H1 (cell line): ENCODE results near the gene AHI1. TPM values are rescaled to one million over a fixed set of nuclear protein-coding genes. Genes with fewer than 3 reads are reported as not detected.

Source experiments
- CTCF ChIA-PET: fragments of 300-600 bp; sonication (Branson Sonifier 250); formaldehyde crosslinking; loops from one replicate; lab custom pipeline; 2021; ENCODE audit not compliant: partially characterized antibody; lab: Charles Lee
- POLR2A ChIA-PET: fragments of 300-600 bp; sonication (Branson Sonifier 250); formaldehyde crosslinking; loops from one replicate; lab custom pipeline; 2021; ENCODE audit warnings: inconsistent platforms; ENCODE audit not compliant: partially characterized antibody; lab: Charles Lee
- DNase-seq, 2 experiments: peaks; one replicate each; pipeline versions ENCODE4 v3.0.0 to v3.0.0-alpha.2; 2010 to 2022; ENCODE audit warnings: low spot score in 2 of 2, low read depth in 1 of 2, mixed read lengths in 1 of 2
- FAIRE-seq: peaks from 2 replicates; lab custom pipeline; 2011; peaks lifted over from hg19 to GRCh38; lab: Jason Lieb, UNC
- H2AFZ ChIP-seq: 2 replicates; pipeline ENCODE4 v1.8.1; 2012; ENCODE audit warnings: low read length, inconsistent platforms
- H2AK5ac ChIP-seq: 2 replicates; pipeline ENCODE4 v1.6.1; 2013; ENCODE audit warnings: low read depth, low read length
- H2BK120ac ChIP-seq: replicated peaks from 2 replicates; pipeline ENCODE3; 2013; ENCODE audit warnings: low read depth, low read length, inconsistent platforms
- H2BK12ac ChIP-seq: 2 replicates; pipeline ENCODE4 v1.6.1; 2013; ENCODE audit warnings: low read depth, low read length
- H2BK15ac ChIP-seq: 2 replicates; pipeline ENCODE4 v1.6.1; 2013; ENCODE audit warnings: low read length
- H2BK20ac ChIP-seq: 2 replicates; pipeline ENCODE4 v1.6.1; 2013; ENCODE audit warnings: low read length
- H2BK5ac ChIP-seq: 2 replicates; pipeline ENCODE4 v1.6.1; 2013; ENCODE audit warnings: low read depth, low read length
- H3K14ac ChIP-seq: 2 replicates; pipeline ENCODE4 v1.6.1; 2013; ENCODE audit warnings: inconsistent platforms; ENCODE audit not compliant: insufficient read length
- H3K18ac ChIP-seq: 2 replicates; pipeline ENCODE4 v1.6.1; 2013; ENCODE audit warnings: low read length; ENCODE audit errors: extremely low read depth
- H3K23ac ChIP-seq: 2 replicates; pipeline ENCODE4 v1.6.1; 2013; ENCODE audit warnings: inconsistent platforms; ENCODE audit not compliant: insufficient read length
- H3K23me2 ChIP-seq: 2 replicates; pipeline ENCODE4 v1.6.1; 2013; ENCODE audit warnings: low read depth, low read length
- H3K27ac ChIP-seq: 2 replicates; pipeline ENCODE4 v1.6.1; 2011; ENCODE audit warnings: low read depth, low read length, inconsistent platforms
- H3K27me3 ChIP-seq, 4 experiments: replicated peaks in 1 of 4; 1 replicate in 1 of 4; 2 replicates in 3 of 4; pipeline versions ENCODE4 v1.6.1 to v1.8.1; 2011 to 2013; ENCODE audit warnings: low read length in 3 of 4, mild to moderate bottlenecking in 3 of 4, inconsistent platforms in 2 of 4, mixed read lengths in 2 of 4, moderate library complexity in 1 of 4; ENCODE audit not compliant: control insufficient read depth in 3 of 4, insufficient read depth in 3 of 4; ENCODE audit errors: extremely low read depth in 1 of 4
- H3K36me3 ChIP-seq, 4 experiments: 2 replicates each; pipeline versions ENCODE4 v1.6.1 to v1.8.1; 2011 to 2013; ENCODE audit warnings: mild to moderate bottlenecking in 4 of 4, low read length in 3 of 4, moderate library complexity in 2 of 4, control low read depth in 1 of 4, inconsistent platforms in 1 of 4; ENCODE audit not compliant: insufficient read depth in 4 of 4, control insufficient read depth in 2 of 4
- H3K4ac ChIP-seq: replicated peaks from 2 replicates; pipeline ENCODE3; 2013; ENCODE audit warnings: low read length, low read depth, mixed read lengths, inconsistent platforms; ENCODE audit not compliant: insufficient read length
- H3K4me1 ChIP-seq, 4 experiments: replicated peaks in 1 of 4; 1 replicate in 1 of 4; 2 replicates in 3 of 4; pipeline versions ENCODE4 v1.6.1 to v1.8.1; 2011 to 2013; ENCODE audit warnings: low read length in 3 of 4, inconsistent platforms in 2 of 4, mixed read lengths in 1 of 4; ENCODE audit not compliant: insufficient read depth in 4 of 4, control insufficient read depth in 3 of 4
- H3K4me2 ChIP-seq, 2 experiments: 2 replicates each; pipeline versions ENCODE4 v1.6.1 to v1.8.1; 2011 to 2013; ENCODE audit warnings: low read depth in 2 of 2, low read length in 2 of 2, control low read depth in 1 of 2, inconsistent platforms in 1 of 2, mild to moderate bottlenecking in 1 of 2; ENCODE audit not compliant: insufficient read depth in 1 of 2
- H3K4me3 ChIP-seq, 4 experiments: fragments of 200-600, 300-600 bp in 1 of 4; sonication (generic), shearing (Covaris generic), sonication (Bioruptor Twin) in 1 of 4; 2 replicates each; pipeline versions ENCODE4 v1.5.1 to v1.8.1; 2011 to 2016; ENCODE audit warnings: low read length in 4 of 4, low read depth in 3 of 4, control low read depth in 2 of 4, inconsistent platforms in 2 of 4, mild to moderate bottlenecking in 2 of 4, mixed read lengths in 1 of 4, moderate library complexity in 1 of 4; ENCODE audit not compliant: insufficient read depth in 2 of 4; ENCODE audit errors: extremely low read depth in 1 of 4
- H3K56ac ChIP-seq: replicated peaks from 2 replicates; pipeline ENCODE3; 2013; ENCODE audit warnings: low read depth, mild to moderate bottlenecking, mixed read lengths, low read length, inconsistent platforms; ENCODE audit not compliant: insufficient read length
- H3K79me1 ChIP-seq: 2 replicates; pipeline ENCODE4 v1.6.1; 2013; ENCODE audit warnings: low read depth, low read length, control low read depth
- H3K79me2 ChIP-seq, 2 experiments: 2 replicates each; pipeline versions ENCODE4 v1.6.1 to v1.8.1; 2012 to 2013; ENCODE audit warnings: low read length in 2 of 2, mild to moderate bottlenecking in 2 of 2, inconsistent platforms in 1 of 2; ENCODE audit not compliant: insufficient read depth in 2 of 2, control insufficient read depth in 1 of 2
- H3K9ac ChIP-seq, 4 experiments: replicated peaks in 1 of 4; 1 replicate in 1 of 4; 2 replicates in 3 of 4; pipeline versions ENCODE4 v1.6.1 to v1.8.1; 2011 to 2013; ENCODE audit warnings: low read depth in 3 of 4, low read length in 3 of 4, control low read depth in 2 of 4, mild to moderate bottlenecking in 2 of 4, moderate library complexity in 2 of 4, inconsistent platforms in 1 of 4; ENCODE audit errors: extremely low read depth in 1 of 4
- H3K9me3 ChIP-seq, 2 experiments: 2 replicates each; pipeline versions ENCODE4 v1.6.1 to v1.8.1; 2012 to 2013; ENCODE audit warnings: mild to moderate bottlenecking in 2 of 2, moderate library complexity in 2 of 2, control low read depth in 1 of 2, inconsistent platforms in 1 of 2, low read depth in 1 of 2, low read length in 1 of 2, mixed read lengths in 1 of 2; ENCODE audit not compliant: insufficient read depth in 2 of 2
- H4K20me1 ChIP-seq, 2 experiments: replicated peaks in 1 of 2; 2 replicates each; pipeline versions ENCODE3 to v1.8.1; 2011 to 2013; ENCODE audit warnings: inconsistent platforms in 2 of 2, low read length in 2 of 2, mild to moderate bottlenecking in 1 of 2; ENCODE audit not compliant: insufficient read depth in 2 of 2, control insufficient read depth in 1 of 2
- H4K5ac ChIP-seq: 2 replicates; pipeline ENCODE4 v1.6.1; 2013; ENCODE audit warnings: low read length, low read depth, mixed read lengths, inconsistent platforms; ENCODE audit not compliant: insufficient read length
- H4K8ac ChIP-seq: 2 replicates; pipeline ENCODE4 v1.8.0; 2013; ENCODE audit warnings: mild to moderate bottlenecking, moderate library complexity, low read length, inconsistent platforms; ENCODE audit not compliant: insufficient read depth; ENCODE audit errors: extremely low read depth
- H4K91ac ChIP-seq: replicated peaks from 2 replicates; pipeline ENCODE3; 2013; ENCODE audit warnings: low read length, mixed read lengths, inconsistent platforms; ENCODE audit not compliant: insufficient read length
- BACH1 ChIP-seq: IDR thresholded peaks from 2 replicates; pipeline ENCODE4 v1.6.1; 2012; ENCODE audit warnings: low read length, improper control_type of control experiment
- WGBS, 2 experiments: shearing (Covaris generic) in 1 of 2; methylation state at CpG; one replicate each; pipeline versions ENCODE4 v1.1.6 to v1.1.7; 2013 to 2015; ENCODE audit warnings: low lambda C conversion rate in 2 of 2, mixed read lengths in 2 of 2, inconsistent platforms in 1 of 2, low coverage in 1 of 2, missing lambda C conversion rate in 1 of 2; ENCODE audit not compliant: insufficient replicate concordance in 2 of 2, insufficient coverage in 1 of 2, insufficient read length in 1 of 2; ENCODE audit errors: extremely low coverage in 1 of 2, missing lambda C conversion rate in 1 of 2; 5-methylcytosine and 5-hydroxymethylcytosine counted together
- polyA plus RNA-seq, 7 experiments: library from polyadenylated mRNA; depleted of rRNA in 3 of 7; stranded (reverse) in 5 of 7; unstranded in 2 of 7; fragments of >200 nt in 5 of 7; fragments of 200-250 nt in 2 of 7; gene quantifications; 1 replicate in 5 of 7; 2 replicates in 1 of 7; 4 replicates in 1 of 7; pipeline versions ENCODE4 v1.2.1 to v1.2.3, GENCODE V29; 2011 to 2013; ENCODE audit warnings: missing spikeins in 2 of 7, mixed read lengths in 2 of 7
- total RNA-seq: library from RNA; stranded (reverse); fragmentation: NEBNext Ultra II Directional; extraction: Animal tissue kit (Norgen Biotek cat#: 25700); gene quantifications from 2 replicates; pipeline ENCODE4 v1.2.1, GENCODE V29; 2021

The AHI1 gene
- total and polyA plus RNA-seq, 2 of the 8 experiments (the other 6 are each of a cell fraction or from before 2014, with no cell fraction given): 4.2 to 19.6 TPM

DNA sequence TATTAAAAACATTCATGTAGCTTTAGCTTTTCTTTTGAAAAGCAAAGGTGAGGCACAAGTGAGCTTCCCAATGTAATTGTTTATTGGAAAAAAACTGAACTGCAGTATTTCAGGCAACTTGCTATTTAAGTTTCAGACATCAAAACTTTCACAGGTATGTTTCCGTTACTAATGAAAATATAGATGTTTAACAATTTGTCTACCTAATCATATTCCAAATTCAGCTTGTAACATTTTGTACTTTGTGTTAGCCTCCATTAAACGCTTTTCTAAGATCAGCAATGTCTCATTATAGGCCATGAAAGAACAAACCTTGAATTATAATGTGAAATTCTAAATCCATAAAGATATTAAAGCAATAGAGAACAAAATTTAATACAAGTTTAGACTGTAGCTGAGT is 69.5 kb downstream of the AHI1 start:
- CTCF ChIA-PET: interaction anchor here (0.7 to 1.9 kb wide), 2 partner anchors 12 to 1457 kb away, joined by 3 to 5 read pairs; no protein-coding TSS in a partner anchor
- no peak for FAIRE-seq
- no peak overlapping the region for H3K14ac ChIP-seq

More for the DNA sequence above, 69.5 kb downstream of the AHI1 start:
- no peak overlapping the region for H3K56ac ChIP-seq
- no peak overlapping the region for H3K4me3 ChIP-seq
- no peaks in the 10 kb centered on the region for H3K4me1 ChIP-seq
- no peaks in the 10 kb centered on the region for H3K9me3 ChIP-seq
- no peak overlapping the region for H3K9ac ChIP-seq
- H4K8ac ChIP-seq: no peak overlapping the region
- no peak for DNase-seq
- POLR2A ChIA-PET: no interaction called here
- no peak overlapping the region for H2BK120ac ChIP-seq
- no peak overlapping the region for H2BK15ac ChIP-seq
- no peak overlapping the region for H3K27ac ChIP-seq
- H3K4ac ChIP-seq: no peak overlapping the region
- H3K23ac ChIP-seq: no peak overlapping the region
- no peak overlapping the region for H3K4me2 ChIP-seq
- WGBS, 2 experiments: 85% methylated on average over 2 of the region's 2 CpGs; no CpG with 5 or more reads in 1 of the 2 experiments
- H3K36me3 ChIP-seq: no peaks in the 10 kb centered on the region
- no peak overlapping the region for H3K18ac ChIP-seq
- no peak overlapping the region for H2AK5ac ChIP-seq
- no peaks in the 10 kb centered on the region for H4K20me1 ChIP-seq
- H3K27me3 ChIP-seq: no peaks in the 10 kb centered on the region
- no peak for TF ChIP-seq BACH1
- H2BK20ac ChIP-seq: no peak overlapping the region
- no peaks in the 10 kb centered on the region for H3K79me1 ChIP-seq
- H2BK12ac ChIP-seq: no peak overlapping the region
- no peak overlapping the region for H4K91ac ChIP-seq
- no peak overlapping the region for H2BK5ac ChIP-seq
- no peak overlapping the region for H4K5ac ChIP-seq
- H3K79me2 ChIP-seq: no peaks in the 10 kb centered on the region
- no peak overlapping the region for H2AFZ ChIP-seq
- no peaks in the 10 kb centered on the region for H3K23me2 ChIP-seq
